Inflammatory macrophage treated with lipopolysaccharide for 1 hour (primary cell): ENCODE results near the gene SSX2IP.
"Not testable (repeated sequence)": the region's sequence is repeated elsewhere in the genome, so short reads cannot be mapped to it uniquely, and the experiment has no call there.

Experiments used
- DNase-seq, 2 donors: peaks; one replicate each; pipeline ENCODE4 v3.0.0-alpha.2; 2020 to 2022

The SSX2IP gene

DNA sequence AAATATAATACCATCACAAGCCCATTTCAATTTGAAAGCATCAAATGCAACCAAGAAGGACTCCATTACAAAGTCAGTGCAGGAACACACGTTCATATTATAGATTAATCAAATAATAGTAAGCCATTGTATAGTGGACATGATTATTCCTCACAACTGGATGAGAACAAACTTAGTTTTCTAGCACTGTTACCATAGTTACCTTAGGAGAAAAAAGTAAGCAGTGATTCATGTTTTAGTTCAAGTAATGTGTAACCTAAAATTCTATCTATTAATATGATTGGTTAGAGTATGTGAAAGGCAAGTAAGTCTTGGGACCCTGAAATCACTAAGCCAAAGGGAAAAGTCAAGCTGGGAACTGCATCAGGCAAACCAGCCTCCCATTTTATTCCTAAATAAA is 15.2 kb downstream of the SSX2IP start:
- no peak for DNase-seq

DNA sequence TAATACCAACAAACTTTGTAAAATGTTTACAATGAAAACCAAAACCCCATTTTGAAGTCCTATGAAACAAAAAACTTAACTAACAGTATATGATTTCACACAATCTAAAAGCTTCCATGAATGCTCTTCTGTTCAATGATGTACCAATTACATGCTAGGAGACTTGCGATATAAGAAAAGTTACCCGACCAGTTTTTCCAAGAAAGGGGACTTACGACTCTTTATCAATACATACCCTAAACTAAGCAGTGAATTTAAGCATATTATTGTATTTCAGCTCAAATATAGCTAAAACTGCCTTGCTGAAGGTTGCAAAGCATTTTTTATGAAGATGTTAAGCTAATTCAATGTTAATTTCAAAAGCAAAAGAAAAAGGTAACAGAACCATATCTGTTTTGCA is 15.6 kb downstream of the SSX2IP start:
- no peak for DNase-seq

DNA sequence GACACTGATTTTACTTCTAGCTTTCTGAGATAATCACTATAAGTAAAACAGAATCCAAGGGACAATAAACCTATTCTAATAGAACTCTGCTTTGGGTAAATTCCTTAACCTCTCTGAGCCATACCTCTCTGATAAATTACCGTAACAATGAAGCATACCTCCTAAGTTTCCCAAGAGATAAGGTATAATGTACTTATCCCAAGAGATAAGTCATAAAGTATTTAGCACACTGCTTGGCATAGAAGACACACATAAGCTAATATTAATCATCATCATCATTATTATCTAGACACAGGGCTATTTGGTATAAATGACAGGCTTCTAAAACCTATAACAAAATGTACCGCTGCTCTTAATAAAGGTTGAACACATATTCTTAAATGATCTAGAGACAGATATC is 16.2 kb downstream of the SSX2IP start:
- DNase-seq = no peak

DNA sequence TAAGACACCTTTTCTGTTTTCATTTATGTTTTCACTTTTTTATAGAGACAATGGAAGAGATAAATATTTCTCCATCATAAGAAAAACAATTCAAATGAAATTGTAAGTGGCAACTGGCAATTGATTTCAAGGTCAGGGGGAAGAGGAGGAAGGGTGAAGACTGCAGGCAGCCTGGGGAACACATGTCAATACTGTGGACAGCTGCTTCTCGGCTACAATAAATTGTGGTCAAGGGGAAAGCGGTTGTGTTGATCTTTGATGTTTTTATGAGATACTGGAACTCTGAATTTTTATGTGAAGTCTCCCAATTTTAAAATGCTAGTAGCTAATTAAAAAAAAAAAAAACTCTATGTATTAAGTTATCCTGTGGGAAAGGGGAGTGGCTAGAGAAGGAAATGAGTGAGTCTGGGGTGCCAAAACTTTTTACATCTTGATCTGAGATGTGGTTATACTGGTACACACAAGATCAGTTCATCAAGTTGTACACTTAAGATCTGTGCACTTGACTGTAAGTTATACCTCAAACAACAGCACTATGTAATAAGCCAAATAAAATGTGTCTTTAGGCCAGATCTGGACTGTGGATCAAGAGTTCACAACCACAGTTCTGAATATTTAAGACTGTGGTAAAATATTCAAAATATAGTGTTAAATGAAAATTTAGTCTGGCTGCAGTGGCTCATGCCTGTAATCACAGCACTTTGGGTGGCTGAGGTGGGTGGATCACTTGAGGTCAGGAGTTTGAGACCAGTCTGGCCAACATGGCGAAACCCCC is 18.0 kb downstream of the SSX2IP start:
- DNase-seq = no peak

DNA sequence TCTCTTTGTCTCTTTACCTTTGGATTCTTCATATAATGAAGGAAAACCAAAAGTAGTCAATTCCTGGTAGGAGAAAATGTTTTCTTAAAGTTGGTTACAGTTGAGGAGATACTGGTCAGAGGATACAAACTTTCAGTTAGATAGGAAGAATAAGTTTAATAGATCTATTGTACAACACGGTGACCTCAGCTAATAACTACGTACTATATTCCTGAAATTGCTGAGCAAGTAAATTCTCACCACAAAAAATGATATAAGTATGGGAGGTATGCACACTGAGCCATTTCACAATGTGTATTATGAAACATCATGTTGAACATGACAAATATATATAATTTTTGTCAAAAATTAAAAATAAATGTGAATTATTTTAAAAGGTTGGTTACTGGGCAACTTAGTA is 20.4 kb downstream of the SSX2IP start:
- DNase-seq = no peak

DNA sequence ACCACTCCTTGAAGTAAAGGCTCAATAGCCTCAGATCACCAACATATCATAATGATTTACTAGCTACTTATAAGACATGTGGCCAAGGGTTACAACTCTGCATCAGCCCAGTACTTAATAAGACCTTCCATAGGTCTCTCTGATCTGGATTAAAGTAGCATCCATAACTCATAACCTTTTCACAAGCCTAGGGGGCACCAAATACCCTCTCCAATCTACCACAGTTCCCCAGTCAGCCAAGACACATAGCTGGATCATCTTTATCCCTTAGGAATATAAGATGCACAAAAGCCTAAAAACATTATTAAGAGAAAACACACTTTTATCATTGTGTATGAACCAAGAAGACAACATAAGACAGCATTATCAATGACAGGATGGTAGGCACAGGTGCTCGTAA is 22.1 kb downstream of the SSX2IP start:
- no peak for DNase-seq

DNA sequence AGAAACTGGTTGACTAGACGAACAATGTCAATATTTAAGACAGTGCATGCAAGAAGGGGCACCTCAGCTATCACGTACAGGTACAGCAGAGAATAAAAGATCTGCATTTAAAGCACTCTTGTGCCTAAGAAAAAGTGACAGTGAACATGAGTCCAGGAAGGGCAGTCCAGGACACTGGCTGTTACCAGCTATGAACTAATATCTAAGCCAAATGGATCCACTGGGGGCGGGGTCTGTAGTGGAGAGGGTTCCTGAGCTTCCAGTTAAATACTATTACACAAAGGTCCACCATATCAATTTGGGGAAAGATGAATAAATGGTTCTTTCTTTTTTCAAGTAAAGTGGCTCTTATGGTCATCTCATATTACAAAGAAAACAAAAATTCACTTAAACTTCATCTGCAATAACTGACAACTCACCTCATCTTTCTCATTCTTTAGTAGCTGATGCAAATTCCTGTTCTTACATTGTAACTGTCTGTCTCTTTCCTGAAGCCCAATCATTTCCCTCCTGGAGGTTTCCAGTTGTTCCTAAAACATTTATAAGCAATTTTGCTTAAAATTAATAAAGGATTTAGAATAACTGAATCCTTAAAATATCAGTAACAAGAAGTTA is 24.5 kb downstream of the SSX2IP start:
- DNase-seq = no peak

DNA sequence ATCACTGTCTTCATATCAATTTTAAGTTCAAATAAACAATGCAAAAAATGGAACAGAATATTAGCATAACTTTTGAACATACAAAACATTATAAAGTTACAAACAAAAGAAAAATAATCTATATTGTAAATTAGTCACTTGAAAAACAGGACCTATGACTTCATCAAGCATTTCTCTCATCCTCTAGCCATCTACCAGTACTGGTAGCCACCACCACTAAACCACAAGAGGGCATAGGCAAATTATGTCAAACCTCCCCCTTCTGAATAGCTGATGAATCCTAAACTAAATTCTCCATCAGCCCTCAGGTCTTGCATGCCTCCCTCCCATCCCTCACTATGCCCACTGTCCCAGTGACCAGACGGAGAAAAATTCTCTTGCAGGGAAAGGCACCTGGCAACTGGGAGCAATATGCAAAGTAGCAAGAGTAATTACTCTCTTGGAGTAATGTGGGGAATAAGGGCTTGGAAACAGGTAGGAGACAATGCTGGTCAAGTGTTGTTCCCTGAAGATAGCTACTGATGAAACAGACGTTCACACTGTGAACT is 37.1 kb downstream of the SSX2IP start:
- DNase-seq = no peak

DNA sequence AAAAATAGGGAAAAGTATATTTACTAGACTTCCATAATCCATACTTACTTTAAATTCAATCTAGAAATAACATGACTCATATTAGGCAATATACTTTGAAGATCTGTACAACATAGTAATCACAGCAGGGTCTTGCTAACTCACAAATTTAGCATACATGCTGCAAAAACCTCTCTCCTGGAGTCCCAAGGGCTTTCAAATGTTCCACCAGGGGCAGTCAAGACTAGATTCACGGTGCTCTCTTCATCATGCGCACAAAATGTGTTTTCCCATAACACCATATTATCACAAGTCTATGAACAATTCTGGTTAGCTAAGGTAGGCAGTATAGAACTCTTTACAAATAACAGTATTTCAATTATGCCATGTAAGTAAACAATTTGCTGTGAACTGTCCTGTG is 45.8 kb downstream of the SSX2IP start:
- DNase-seq = no peak

DNA sequence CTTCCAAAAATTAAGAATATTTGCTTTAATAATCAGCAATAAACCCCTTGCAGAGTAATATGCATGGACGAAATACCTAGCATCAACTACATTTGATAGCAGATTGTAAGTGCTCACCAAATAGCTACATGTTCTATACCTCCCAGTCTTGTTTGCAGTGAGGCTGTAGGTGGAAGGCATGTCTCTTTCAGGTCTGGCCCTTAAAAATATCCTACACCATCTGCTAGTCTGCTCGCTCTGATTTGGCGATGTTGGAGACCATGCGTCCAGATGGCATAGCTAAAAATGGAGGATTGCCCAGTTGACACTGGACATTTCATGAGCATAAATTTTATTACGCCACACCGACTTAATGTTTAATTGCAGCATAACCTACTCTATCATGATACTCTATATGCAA is 47.1 kb downstream of the SSX2IP start:
- no peak for DNase-seq

DNA sequence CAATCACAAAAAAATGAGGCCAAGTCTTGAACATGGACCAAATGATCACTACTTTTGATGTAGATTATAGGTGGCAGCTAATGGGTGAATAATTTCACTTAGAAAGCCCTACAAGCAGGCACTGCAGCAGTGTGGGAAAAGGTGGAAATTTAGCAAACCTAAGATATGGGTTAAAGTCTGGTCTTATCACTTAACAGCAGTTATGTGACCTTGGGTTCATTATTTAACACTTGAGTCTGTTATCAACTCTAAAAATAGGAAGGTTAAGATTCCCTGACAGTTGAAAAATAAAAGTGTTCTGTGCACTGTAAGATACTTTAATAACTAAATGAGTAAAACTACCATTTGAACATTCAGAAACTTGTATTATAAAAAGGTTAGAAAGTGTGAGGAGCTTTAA is 47.5 kb downstream of the SSX2IP start:
- no peak for DNase-seq

DNA sequence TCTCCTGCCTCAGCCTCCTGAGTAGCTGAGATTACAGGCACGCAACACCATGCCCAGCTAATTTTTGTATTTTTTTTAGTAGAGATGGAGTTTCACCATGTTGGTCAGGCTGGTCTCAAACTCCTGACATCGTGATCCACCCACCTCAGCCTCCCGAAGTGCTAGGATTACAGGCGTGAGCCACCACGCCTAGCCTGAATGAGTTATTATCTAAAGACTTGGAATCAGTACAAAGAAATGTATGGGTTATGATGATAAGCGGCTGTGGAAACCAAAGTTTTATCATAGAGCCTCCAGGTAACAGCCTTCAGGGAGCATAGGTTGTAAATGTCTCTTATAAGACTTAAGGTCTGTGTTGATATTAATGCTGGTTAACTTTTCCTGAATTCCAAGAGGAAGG is 50.5 kb downstream of the SSX2IP start:
- not testable (repeated sequence) for DNase-seq

DNA sequence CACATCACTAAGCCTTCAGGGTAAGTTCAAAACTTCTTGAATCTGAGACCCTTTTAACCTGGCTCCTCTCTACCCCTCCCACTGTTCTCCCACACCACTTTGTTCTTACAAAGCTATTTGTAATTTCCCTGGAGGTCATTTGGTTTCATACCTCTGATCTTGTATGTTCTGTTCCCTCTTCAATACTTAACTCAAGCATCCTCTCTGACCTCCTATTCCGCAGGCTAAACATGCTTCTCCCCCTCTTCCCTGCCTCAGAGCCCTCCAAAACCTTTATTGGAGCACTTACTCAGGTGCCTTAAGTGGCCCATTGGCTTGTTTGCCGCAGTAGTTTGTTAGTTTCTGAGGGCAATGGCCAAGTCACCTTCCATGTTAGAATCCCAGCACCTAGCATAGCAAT is 54.8 kb downstream of the SSX2IP start:
- DNase-seq = no peak

DNA sequence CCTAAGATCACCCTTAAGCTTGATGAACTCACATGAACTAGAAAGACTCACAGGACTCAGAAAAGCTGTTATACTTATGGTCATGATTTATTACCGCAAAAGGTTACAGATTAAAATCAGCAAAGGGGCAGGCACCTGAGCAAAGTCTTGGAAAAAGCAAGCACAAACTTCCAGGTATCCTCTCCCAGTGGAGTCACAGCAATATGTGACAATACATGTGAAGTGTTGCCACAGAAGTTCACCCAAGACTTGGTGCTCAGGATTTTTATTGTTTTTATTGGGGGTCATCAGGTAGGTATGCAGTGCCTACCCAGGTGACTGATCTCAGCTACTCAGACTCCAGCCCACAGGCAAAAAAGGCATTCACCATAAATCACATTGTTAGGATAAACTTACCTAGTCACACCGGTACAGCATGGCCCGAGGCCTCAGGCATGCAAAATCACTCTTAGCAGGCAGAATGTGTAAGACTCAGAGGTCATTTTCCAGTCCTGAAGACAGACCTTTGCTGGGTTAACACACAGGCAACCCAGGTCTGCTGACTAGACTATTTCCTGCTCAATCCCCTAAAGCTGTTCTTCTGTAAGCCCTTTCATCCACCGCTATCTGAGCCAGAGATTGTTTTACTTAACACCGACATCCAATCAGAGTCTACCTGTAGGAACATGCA is 55.6 kb downstream of the SSX2IP start:
- DNase-seq = no peak

DNA sequence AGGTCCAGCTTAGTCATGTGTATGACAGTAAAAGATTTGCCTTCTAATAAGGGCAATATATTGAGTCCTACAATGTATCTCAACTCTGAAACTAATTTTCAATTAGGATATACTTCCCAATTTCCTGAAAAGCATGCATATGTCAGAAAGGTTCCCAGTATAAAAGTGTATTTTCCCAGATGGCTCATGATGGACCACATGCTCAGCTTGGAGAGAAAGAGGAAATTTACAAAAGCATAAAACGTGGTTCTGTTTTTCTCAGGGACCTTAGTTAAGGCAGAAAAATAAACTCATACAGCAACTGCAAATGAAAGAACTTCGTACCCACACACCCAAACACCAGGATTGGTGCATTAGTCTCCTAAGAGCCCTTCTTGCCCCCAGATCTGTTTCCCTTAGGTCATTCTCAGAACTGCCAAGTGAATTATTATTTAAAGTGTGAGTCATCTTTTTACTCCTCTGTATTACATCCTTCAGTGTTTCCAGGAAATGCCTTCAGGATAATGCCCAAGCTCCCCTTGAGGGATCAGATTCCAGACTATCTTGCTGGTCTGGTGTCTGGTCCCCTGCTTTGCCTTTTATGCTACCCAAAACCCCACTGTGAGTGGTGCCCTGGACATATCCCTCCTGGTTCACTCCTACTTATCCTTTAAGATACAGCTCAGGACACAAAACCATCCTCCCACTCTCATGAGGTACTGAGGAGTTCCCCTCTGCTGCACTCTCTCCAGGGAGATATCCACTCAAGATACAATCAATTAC is 57.4 kb downstream of the SSX2IP start:
- peak in 1 of 2 donors; percentile 26 for DNase-seq

DNA sequence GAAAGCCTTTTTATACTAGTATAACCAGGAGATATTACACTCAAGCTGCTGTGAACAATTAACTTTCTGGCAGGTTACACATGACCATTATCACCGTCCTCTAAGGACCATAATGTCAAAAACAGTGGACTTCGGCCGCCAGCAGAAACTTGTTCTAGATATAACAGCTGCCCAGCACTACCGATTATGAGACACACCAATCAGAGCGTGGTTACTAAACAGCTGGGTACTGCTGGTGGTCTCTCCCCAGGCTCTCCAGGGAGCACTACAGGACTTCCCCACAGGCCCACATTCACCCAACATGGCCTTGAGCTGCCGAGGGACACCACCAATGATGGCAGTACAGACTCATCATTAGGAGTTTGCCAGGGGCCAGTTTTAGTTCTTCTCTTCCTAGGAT is 58.1 kb downstream of the SSX2IP start:
- no peak for DNase-seq

DNA sequence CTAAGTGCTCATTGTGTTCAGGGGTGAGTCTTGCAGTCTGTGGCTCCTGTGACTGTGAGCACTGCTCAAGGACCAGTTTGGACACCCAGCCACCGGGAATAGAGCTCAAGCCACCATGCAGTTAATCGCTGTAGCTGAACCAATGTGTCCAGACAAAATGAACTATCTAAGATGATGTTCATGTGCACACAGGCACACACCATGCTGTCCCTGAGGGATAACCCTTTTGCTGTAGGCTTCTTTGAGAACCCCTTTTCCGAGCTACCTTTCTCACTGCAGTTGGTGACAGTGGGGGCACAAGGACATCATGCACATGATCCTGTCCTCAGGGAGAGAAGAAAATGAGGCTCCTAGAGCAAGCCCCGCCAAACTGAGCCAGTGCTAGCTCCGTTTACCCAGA is 65.4 kb downstream of the SSX2IP start:
- DNase-seq = no peak

DNA sequence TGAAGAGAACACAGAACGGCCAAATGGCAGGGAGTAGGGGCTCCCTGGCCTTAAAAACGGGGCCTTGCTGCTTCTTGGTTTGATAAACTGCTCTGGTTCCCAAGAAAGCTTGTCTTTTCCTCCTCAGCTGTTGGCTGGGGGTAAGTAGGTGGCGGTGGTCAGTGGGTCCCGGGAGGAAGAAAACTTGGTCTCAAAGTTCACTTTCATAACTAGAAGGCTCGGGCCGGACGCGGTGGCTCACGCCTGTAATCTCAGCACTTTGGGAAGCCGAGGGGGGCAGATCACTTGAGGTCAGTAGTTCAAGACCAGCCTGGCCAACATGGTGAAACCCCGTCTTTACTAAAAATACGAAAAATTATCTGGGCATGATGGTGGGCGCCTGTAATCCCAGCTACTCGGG is 68.7 kb downstream of the SSX2IP start:
- no peak for DNase-seq

DNA sequence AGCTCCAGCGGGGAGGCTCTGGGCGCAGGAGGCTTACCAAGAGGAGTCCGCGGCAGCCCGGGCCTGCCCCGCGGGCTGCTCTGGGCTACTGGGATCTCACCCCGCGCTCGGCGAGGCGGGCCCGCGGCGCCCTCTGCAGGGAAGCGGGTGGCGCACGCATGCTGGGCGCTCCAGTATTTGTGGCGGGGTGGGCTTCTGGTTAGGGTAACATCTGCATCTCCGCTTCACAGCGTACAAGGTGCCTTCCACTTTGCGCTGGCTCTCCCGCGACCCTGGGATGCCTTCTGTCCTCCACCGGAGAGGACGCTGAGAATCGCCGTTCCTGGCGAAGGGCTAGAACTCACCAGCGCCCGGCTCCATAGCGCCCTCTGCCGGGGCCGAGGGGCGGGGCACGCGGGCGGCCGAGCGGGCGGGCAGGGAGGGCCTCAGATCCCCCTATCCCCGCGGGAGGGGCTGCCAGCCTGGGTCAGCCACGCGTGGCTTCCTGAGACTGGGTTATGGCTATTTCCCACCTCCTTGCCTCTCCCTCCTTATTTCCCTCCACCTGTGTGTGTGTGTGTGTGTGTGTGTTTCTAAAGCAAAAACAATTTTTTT is 69.4 kb downstream of the SSX2IP start:
- DNase-seq = peak; percentile 67 to 87

DNA sequence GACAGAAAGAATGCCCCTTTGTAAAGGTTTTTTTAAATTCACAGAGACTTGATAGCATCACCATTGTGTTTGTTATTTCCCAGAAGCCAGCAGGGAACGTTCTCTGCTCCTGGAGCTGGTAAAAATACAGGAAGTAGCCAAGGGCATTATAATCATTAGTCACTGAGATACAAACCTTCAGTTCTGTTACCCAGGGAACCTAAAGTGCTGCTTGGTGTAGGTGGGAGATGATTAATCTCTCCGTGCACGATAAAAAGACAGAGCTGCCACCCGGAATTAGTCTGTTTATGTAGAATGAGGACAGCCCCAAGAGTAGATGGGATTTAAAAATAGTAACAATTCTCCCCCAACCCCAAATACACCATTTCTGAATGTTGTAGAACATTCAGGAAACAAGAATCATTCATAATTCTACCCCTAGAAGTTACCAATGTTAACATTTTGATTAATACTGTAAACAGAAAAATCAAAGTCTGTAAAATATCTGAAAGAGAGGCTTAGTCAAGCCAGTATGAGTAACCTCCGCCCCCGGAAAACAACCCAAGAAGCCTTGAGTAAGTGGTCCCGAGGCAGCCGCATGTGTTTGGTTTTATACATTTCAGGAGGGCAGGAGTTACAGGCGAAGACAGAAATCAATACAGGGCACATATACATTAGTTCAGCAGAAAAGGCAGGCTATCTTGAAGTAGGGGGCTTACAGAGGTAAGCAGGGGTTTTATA is 70.7 kb downstream of the SSX2IP start:
- DNase-seq = peak; percentile 71 to 88

DNA sequence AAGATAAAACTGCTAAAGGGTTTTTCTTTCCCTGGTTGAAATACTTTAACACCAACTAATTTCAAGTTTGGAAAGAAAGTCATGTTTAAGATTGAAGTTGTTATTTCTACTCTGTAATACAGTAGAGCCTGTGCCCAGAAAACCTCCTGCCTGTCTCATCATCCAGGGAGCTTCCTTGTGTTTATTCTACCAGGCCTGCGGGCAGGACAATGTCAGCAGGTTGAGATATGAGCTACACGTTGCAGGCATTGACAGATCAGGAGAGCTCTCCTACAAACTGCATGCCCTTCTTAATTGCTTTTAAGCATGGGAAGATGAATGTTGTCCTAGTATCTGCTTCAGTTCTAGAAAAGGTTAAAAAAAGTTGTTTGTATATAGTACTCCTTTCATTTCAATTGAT is 72.9 kb downstream of the SSX2IP start:
- no peak for DNase-seq

DNA sequence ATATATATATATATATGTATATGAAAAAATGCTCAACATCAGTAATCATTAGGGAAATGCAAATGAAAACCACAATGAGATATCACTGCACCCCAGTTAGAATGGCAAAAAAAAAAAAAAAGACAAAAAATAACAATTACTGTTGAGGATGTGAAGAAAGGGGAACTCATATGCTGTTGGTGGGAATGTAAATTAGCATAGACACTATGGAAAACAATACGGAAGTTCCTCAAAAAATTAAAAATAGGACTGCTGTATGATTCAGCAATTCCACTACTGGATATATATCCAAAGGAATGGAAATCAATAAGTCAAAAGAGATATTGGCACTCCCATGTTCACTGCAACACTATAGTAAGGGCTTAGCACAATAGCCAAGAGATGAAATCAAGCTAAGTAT is 74.5 kb downstream of the SSX2IP start:
- peak; percentile 7 to 39 for DNase-seq
